HepG2 (cell line): ENCODE data around the gene HAP1. TPM values are rescaled to one million over a fixed set of nuclear protein-coding genes. Genes with fewer than 3 reads are reported as not detected.
A peak's percentile ranks its signal among the peaks of the same experiment; 100 is the strongest.

Experiments
- CHD4 ChIP-seq: fragments of 200-600 bp; sonication (generic); IDR thresholded peaks from 2 replicates; pipeline ENCODE4 v1.7.0; 2017; ENCODE audit warnings: mild to moderate bottlenecking, low read length, borderline replicate concordance
- E2F2 ChIP-seq: sonication (generic); formaldehyde crosslinking; IDR thresholded peaks from 2 replicates; pipeline ENCODE4 v1.4.0; 2020; ENCODE audit warnings: missing genetic modification reagents, borderline replicate concordance
- GFI1 ChIP-seq: sonication (generic); formaldehyde crosslinking; IDR thresholded peaks from 2 replicates; pipeline ENCODE4 v1.5.0; 2020; ENCODE audit warnings: missing genetic modification reagents, mild to moderate bottlenecking, borderline replicate concordance
- HOXA5 ChIP-seq: sonication (generic); formaldehyde crosslinking; IDR thresholded peaks from 2 replicates; pipeline ENCODE4 v1.4.0; 2020; ENCODE audit warnings: missing genetic modification reagents
- IKZF4 ChIP-seq: sonication (generic); formaldehyde crosslinking; IDR thresholded peaks from 2 replicates; pipeline ENCODE4 v1.5.1; 2020; ENCODE audit warnings: borderline replicate concordance, mild to moderate bottlenecking, low read depth, missing genetic modification reagents; ENCODE audit errors: not compliant biosample characterization
- JARID2 ChIP-seq: sonication (generic); formaldehyde crosslinking; IDR thresholded peaks from 2 replicates; pipeline ENCODE4 v1.8.1; 2023; ENCODE audit warnings: missing genetic modification reagents, inconsistent platforms; ENCODE audit not compliant: insufficient replicate concordance
- NFE2 ChIP-seq: sonication (generic); formaldehyde crosslinking; IDR thresholded peaks from 2 replicates; pipeline ENCODE4 v1.4.0; 2020; ENCODE audit warnings: missing genetic modification reagents
- PCBP2 ChIP-seq: fragments of 200-400 bp; formaldehyde crosslinking; optimal IDR thresholded peaks from 2 replicates; pipeline ENCODE3; 2018; ENCODE audit warnings: low read length, low read depth; ENCODE audit not compliant: poor library complexity, severe bottlenecking
- RERE ChIP-seq: IDR thresholded peaks from 2 replicates; pipeline ENCODE4 v1.6.1; 2016; ENCODE audit warnings: low read depth, missing genetic modification reagents, missing compliant biosample characterization
- ZFP36L2 ChIP-seq: sonication (generic); formaldehyde crosslinking; IDR thresholded peaks from 2 replicates; pipeline ENCODE4 v1.4.0; 2020; ENCODE audit warnings: missing genetic modification reagents
- ZFYVE20 ChIP-seq: sonication (generic); formaldehyde crosslinking; IDR thresholded peaks from 2 replicates; pipeline ENCODE4 v1.8.0; 2023; ENCODE audit warnings: low read depth, mild to moderate bottlenecking, moderate library complexity, missing genetic modification reagents, borderline replicate concordance
- ZNF362 ChIP-seq: sonication (generic); formaldehyde crosslinking; IDR thresholded peaks from 2 replicates; pipeline ENCODE4 v1.4.0; 2020; ENCODE audit warnings: missing genetic modification reagents, mild to moderate bottlenecking, borderline replicate concordance
- ZNF598 ChIP-seq: sonication (generic); formaldehyde crosslinking; IDR thresholded peaks from 2 replicates; pipeline ENCODE4 v1.5.1; 2020; ENCODE audit warnings: mild to moderate bottlenecking, missing genetic modification reagents, borderline replicate concordance
- ZNF615 ChIP-seq: sonication (generic); formaldehyde crosslinking; IDR thresholded peaks from 2 replicates; pipeline ENCODE4 v1.5.0; 2020; ENCODE audit warnings: mild to moderate bottlenecking, missing genetic modification reagents, borderline replicate concordance
- ZNF720 ChIP-seq: sonication (generic); formaldehyde crosslinking; IDR thresholded peaks from 2 replicates; pipeline ENCODE4 v1.4.0; 2020; ENCODE audit warnings: missing genetic modification reagents
- ZNF770 ChIP-seq: sonication (generic); formaldehyde crosslinking; IDR thresholded peaks from 2 replicates; pipeline ENCODE4 v1.5.0; 2020; ENCODE audit warnings: mild to moderate bottlenecking, missing genetic modification reagents
- ZNF780A ChIP-seq: sonication (generic); formaldehyde crosslinking; IDR thresholded peaks from 2 replicates; pipeline ENCODE4 v1.8.0; 2022; ENCODE audit warnings: mild to moderate bottlenecking, missing genetic modification reagents, moderate library complexity
- polyA plus RNA-seq, 8 experiments: library from polyadenylated mRNA; depleted of rRNA in 3 of 8; stranded (reverse) in 7 of 8; unstranded in 1 of 8; fragments of >200 nt; fragmentation: Illumina TruSeq in 4 of 8; extraction: Trizol in 4 of 8; gene quantifications; 2 replicates each; pipeline versions ENCODE4 v1.2.1 to v1.2.3, GENCODE V29; 2011 to 2016; ENCODE audit warnings: low read depth in 4 of 8, missing spikeins in 1 of 8, mixed read lengths in 1 of 8; ENCODE audit not compliant: insufficient read depth in 1 of 8
- total RNA-seq, 5 experiments: library from RNA; depleted of rRNA; stranded (reverse); fragments of >200 nt; fragmentation: Illumina TruSeq; extraction: Trizol; gene quantifications; 2 replicates each; pipeline ENCODE4 v1.2.3, GENCODE V29; 2016; ENCODE audit warnings: low read depth in 1 of 5

Gene HAP1
- total and polyA plus RNA-seq, 2 of the 13 experiments (the other 11 are each of a cell fraction or from before 2014, with no cell fraction given): 0.07 TPM

GRCh38 chr17:41688641-41689496 lies 45.6 kb downstream of the HAP1 start, which contains the start of gene EIF1 (continued):
- TF ChIP-seq ZFYVE20 (0 out of 2 replicates have a peak, but pooled peaks have one; percentile 60), ZFP36L2 (CRISPR knock-in tag) (0 out of 2 replicates have a peak, but pooled peaks have one; percentile 18), NFE2 (CRISPR knock-in tag) (0 out of 2 replicates have a peak, but pooled peaks have one; percentile 8), GFI1 (peak; percentile 78; the same call in 1 of the 2 replicates), ZNF720 (CRISPR knock-in tag) (no peak), ZNF598 (CRISPR knock-in tag) (peak; percentile 97), ZNF362 (CRISPR knock-in tag) (peak; percentile 14; the same call in 1 of the 2 replicates), JARID2 (CRISPR knock-in tag) (peak; percentile 45), E2F2 (CRISPR knock-in tag) (no peak), ZNF780A (CRISPR knock-in tag) (peak; percentile 26; the same call in 1 of the 2 replicates), ZNF770 (CRISPR knock-in tag) (peak; percentile 78), PCBP2 (no peak), RERE (CRISPR knock-in tag) (peak; percentile 46; the same call in 1 of the 2 replicates), ZNF615 (CRISPR knock-in tag) (peak; percentile 39; the same call in 1 of the 2 replicates), CHD4 (no peak), IKZF4 (CRISPR knock-in tag) (peak; percentile 36), HOXA5 (CRISPR knock-in tag) (no peak; the same call in none of the 2 replicates)
